ENCODE results near the gene FGFR3.
"Not testable (repeated sequence)": the region's sequence is repeated elsewhere in the genome, so short reads cannot be mapped to it uniquely, and the experiment has no call there.

FGFR3 gene

GRCh38 chr4:1841201-1841886 lies 48.3 kb downstream of the FGFR3 start:
- Histone ChIP-seq H3K36me3 (ENCODE audit: control insufficient read depth, insufficient read depth, low read length) (peaks cover 40% of the 10 kb centered on the region), H3K27me3 (replicated peaks; ENCODE audit: control insufficient read depth, insufficient read depth, low read length, poor library complexity, severe bottlenecking) (no peaks in the 10 kb centered on the region), H3K9me3 (ENCODE audit: control insufficient read depth, low read length) (no peaks in the 10 kb centered on the region), H3K27ac (ENCODE audit: insufficient read depth, low read length, poor library complexity, severe bottlenecking) (no peak overlapping the region), H3K4me3 (ENCODE audit: insufficient read depth, low read depth, low read length, poor library complexity, severe bottlenecking) (no peak overlapping the region), H3K4me1 (ENCODE audit: control insufficient read depth, insufficient read depth, low read length, poor library complexity, severe bottlenecking) (no peaks in the 10 kb centered on the region)
- no peak for DNase-seq

DNA sequence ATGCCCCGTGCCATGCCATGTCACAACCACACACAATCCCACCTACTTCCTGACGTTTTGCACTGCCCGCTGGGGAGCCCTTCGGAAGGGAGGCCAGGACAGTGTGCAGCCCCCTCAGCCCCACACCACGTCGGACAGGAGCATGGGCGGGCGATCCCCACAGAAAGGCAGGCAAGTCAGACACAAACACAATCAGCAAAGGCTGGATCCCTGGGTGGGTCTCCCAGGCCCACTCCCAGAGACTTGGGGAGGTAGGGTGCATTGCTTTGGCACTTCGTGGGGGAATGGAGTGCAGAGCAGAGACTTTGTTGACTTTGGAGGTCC lies 48.8 kb downstream of the FGFR3 start:
- no peaks in the 10 kb centered on the region for H3K9me3 ChIP-seq (ENCODE audit: control insufficient read depth, low read length)
- H3K27me3 ChIP-seq (replicated peaks; ENCODE audit: control insufficient read depth, insufficient read depth, low read length, poor library complexity, severe bottlenecking), result no peaks in the 10 kb centered on the region
- no peak overlapping the region for H3K27ac ChIP-seq (ENCODE audit: insufficient read depth, low read length, poor library complexity, severe bottlenecking)
- no peaks in the 10 kb centered on the region for H3K4me1 ChIP-seq (ENCODE audit: control insufficient read depth, insufficient read depth, low read length, poor library complexity, severe bottlenecking)
- DNase-seq, result no peak
- H3K36me3 ChIP-seq (ENCODE audit: control insufficient read depth, insufficient read depth, low read length), result peaks cover 38% of the 10 kb centered on the region
- H3K4me3 ChIP-seq (ENCODE audit: insufficient read depth, low read depth, low read length, poor library complexity, severe bottlenecking), result no peak overlapping the region

GRCh38 chr4:1842339-1842895 lies 49.3 kb downstream of the FGFR3 start:
- Histone ChIP-seq H3K4me1 (ENCODE audit: control insufficient read depth, insufficient read depth, low read length, poor library complexity, severe bottlenecking) (no peaks in the 10 kb centered on the region), H3K36me3 (ENCODE audit: control insufficient read depth, insufficient read depth, low read length) (peaks cover 36% of the 10 kb centered on the region), H3K27me3 (replicated peaks; ENCODE audit: control insufficient read depth, insufficient read depth, low read length, poor library complexity, severe bottlenecking) (no peaks in the 10 kb centered on the region), H3K9me3 (ENCODE audit: control insufficient read depth, low read length) (no peaks in the 10 kb centered on the region), H3K27ac (ENCODE audit: insufficient read depth, low read length, poor library complexity, severe bottlenecking) (no peak overlapping the region), H3K4me3 (ENCODE audit: insufficient read depth, low read depth, low read length, poor library complexity, severe bottlenecking) (no peak overlapping the region)
- DNase-seq, result no peak

DNA sequence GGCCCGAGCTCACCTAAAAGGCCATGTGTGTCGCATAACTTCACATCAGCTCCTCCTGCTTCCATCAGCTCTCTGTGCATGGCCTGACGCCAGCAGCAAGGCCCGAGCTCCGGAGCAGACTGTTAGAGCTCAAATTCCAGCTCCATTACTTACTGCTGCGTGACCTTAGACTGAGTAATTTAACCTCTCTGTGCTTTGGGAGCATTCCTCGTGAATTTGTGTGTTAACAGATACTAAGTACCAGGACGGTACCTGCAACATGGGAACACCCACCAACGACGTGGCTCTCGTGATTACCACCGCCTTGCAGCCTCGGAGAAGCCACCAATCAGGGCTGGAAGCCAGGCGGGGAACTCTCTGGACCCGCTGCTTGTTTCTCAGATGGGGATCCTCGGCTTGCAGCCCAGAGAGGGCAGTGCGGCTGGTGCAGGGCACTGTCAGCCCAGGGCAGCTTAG lies 49.9 kb downstream of the FGFR3 start:
- no peak overlapping the region for H3K27ac ChIP-seq (ENCODE audit: insufficient read depth, low read length, poor library complexity, severe bottlenecking)
- no peak for DNase-seq
- H3K27me3 ChIP-seq (replicated peaks; ENCODE audit: control insufficient read depth, insufficient read depth, low read length, poor library complexity, severe bottlenecking), result no peaks in the 10 kb centered on the region
- no peaks in the 10 kb centered on the region for H3K4me1 ChIP-seq (ENCODE audit: control insufficient read depth, insufficient read depth, low read length, poor library complexity, severe bottlenecking)
- H3K4me3 ChIP-seq (ENCODE audit: insufficient read depth, low read depth, low read length, poor library complexity, severe bottlenecking), result no peak overlapping the region
- peaks cover 36% of the 10 kb centered on the region for H3K36me3 ChIP-seq (ENCODE audit: control insufficient read depth, insufficient read depth, low read length)
- no peaks in the 10 kb centered on the region for H3K9me3 ChIP-seq (ENCODE audit: control insufficient read depth, low read length)

GRCh38 chr4:1843852-1844251 lies 50.8 kb downstream of the FGFR3 start:
- Histone ChIP-seq H3K4me3 (ENCODE audit: insufficient read depth, low read depth, low read length, poor library complexity, severe bottlenecking) (no peak overlapping the region), H3K36me3 (ENCODE audit: control insufficient read depth, insufficient read depth, low read length) (peaks cover 34% of the 10 kb centered on the region), H3K27me3 (replicated peaks; ENCODE audit: control insufficient read depth, insufficient read depth, low read length, poor library complexity, severe bottlenecking) (no peaks in the 10 kb centered on the region), H3K27ac (ENCODE audit: insufficient read depth, low read length, poor library complexity, severe bottlenecking) (no peak overlapping the region), H3K4me1 (ENCODE audit: control insufficient read depth, insufficient read depth, low read length, poor library complexity, severe bottlenecking) (no peaks in the 10 kb centered on the region), H3K9me3 (ENCODE audit: control insufficient read depth, low read length) (no peaks in the 10 kb centered on the region)
- DNase-seq, result no peak

DNA sequence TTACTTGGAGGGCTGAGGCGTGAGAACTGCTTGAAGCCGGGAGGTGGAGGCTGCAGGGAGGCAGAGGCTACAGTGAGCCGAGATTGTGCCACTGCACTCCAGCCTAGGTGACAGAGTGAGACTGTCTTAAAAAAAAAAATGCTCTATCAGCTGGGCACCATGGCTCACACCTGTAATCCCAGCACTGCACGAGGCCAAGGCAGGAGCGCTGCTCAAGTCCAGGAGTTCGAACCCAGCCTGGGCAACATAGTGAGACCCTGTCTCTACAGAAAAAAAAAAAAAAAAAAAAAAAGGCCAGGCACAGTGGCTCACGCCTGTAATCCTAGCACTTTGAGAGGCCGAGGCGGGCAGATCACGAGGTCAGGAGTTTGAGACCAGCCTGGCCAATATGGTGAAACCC lies 51.5 kb downstream of the FGFR3 start:
- not testable (repeated sequence) for H3K4me3 ChIP-seq (ENCODE audit: insufficient read depth, low read depth, low read length, poor library complexity, severe bottlenecking); H3K27me3 ChIP-seq (replicated peaks; ENCODE audit: control insufficient read depth, insufficient read depth, low read length, poor library complexity, severe bottlenecking); H3K9me3 ChIP-seq (ENCODE audit: control insufficient read depth, low read length); H3K27ac ChIP-seq (ENCODE audit: insufficient read depth, low read length, poor library complexity, severe bottlenecking); DNase-seq; H3K4me1 ChIP-seq (ENCODE audit: control insufficient read depth, insufficient read depth, low read length, poor library complexity, severe bottlenecking)
- H3K36me3 ChIP-seq (ENCODE audit: control insufficient read depth, insufficient read depth, low read length), result peaks cover 29% of the 10 kb centered on the region

- peaks cover 18% of the 10 kb centered on the region for H3K36me3 ChIP-seq (ENCODE audit: control insufficient read depth, insufficient read depth, low read length)
- no peaks in the 10 kb centered on the region for H3K27me3 ChIP-seq (replicated peaks; ENCODE audit: control insufficient read depth, insufficient read depth, low read length, poor library complexity, severe bottlenecking)
- H3K9me3 ChIP-seq (ENCODE audit: control insufficient read depth, low read length), result no peaks in the 10 kb centered on the region
- H3K4me3 ChIP-seq (ENCODE audit: insufficient read depth, low read depth, low read length, poor library complexity, severe bottlenecking), result no peak overlapping the region
- no peaks in the 10 kb centered on the region for H3K4me1 ChIP-seq (ENCODE audit: control insufficient read depth, insufficient read depth, low read length, poor library complexity, severe bottlenecking)
- DNase-seq, result no peak
- no peak overlapping the region for H3K27ac ChIP-seq (ENCODE audit: insufficient read depth, low read length, poor library complexity, severe bottlenecking)
These were observed 53.5 kb downstream of the FGFR3 start for GRCh38 chr4:1846580-1846979.

- no peak for DNase-seq
- peaks cover 7% of the 10 kb centered on the region for H3K4me1 ChIP-seq (ENCODE audit: control insufficient read depth, insufficient read depth, low read length, poor library complexity, severe bottlenecking)
- no peaks in the 10 kb centered on the region for H3K9me3 ChIP-seq (ENCODE audit: control insufficient read depth, low read length)
- H3K4me3 ChIP-seq (ENCODE audit: insufficient read depth, low read depth, low read length, poor library complexity, severe bottlenecking), result no peak overlapping the region
- H3K27ac ChIP-seq (ENCODE audit: insufficient read depth, low read length, poor library complexity, severe bottlenecking), result no peak overlapping the region
- peaks cover 8% of the 10 kb centered on the region for H3K36me3 ChIP-seq (ENCODE audit: control insufficient read depth, insufficient read depth, low read length)
- no peaks in the 10 kb centered on the region for H3K27me3 ChIP-seq (replicated peaks; ENCODE audit: control insufficient read depth, insufficient read depth, low read length, poor library complexity, severe bottlenecking)
These were observed 57.2 kb downstream of the FGFR3 start for GRCh38 chr4:1850276-1850675.

DNA sequence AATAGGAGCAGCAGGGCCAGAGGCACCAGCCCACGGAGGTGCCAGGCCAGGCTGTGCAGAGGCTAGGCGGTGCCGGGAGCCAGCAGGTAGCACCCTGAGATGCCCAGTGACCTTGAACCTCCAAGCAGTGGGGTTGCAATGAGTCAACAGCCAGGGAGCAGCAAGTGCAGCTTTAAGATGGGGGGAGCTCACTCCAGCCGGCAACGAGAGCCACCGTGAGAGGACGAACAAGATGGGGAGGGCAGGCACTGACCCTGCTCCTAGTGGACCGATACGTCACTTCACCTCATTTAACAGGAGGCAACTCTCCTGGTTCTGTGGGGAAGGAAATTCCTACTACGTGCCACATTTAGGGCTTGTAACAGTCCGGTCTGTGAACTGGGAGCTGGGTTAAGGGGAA lies 58.1 kb downstream of the FGFR3 start:
- Histone ChIP-seq H3K27me3 (replicated peaks; ENCODE audit: control insufficient read depth, insufficient read depth, low read length, poor library complexity, severe bottlenecking) (no peaks in the 10 kb centered on the region), H3K4me1 (ENCODE audit: control insufficient read depth, insufficient read depth, low read length, poor library complexity, severe bottlenecking) (peaks cover 10% of the 10 kb centered on the region), H3K36me3 (ENCODE audit: control insufficient read depth, insufficient read depth, low read length) (peaks cover 8% of the 10 kb centered on the region), H3K4me3 (ENCODE audit: insufficient read depth, low read depth, low read length, poor library complexity, severe bottlenecking) (no peak overlapping the region), H3K9me3 (ENCODE audit: control insufficient read depth, low read length) (no peaks in the 10 kb centered on the region), H3K27ac (ENCODE audit: insufficient read depth, low read length, poor library complexity, severe bottlenecking) (no peak overlapping the region)
- no peak for DNase-seq

- H3K27me3 ChIP-seq (replicated peaks; ENCODE audit: control insufficient read depth, insufficient read depth, low read length, poor library complexity, severe bottlenecking), result no peaks in the 10 kb centered on the region
- H3K9me3 ChIP-seq (ENCODE audit: control insufficient read depth, low read length), result no peaks in the 10 kb centered on the region
- H3K4me1 ChIP-seq (ENCODE audit: control insufficient read depth, insufficient read depth, low read length, poor library complexity, severe bottlenecking), result peaks cover 12% of the 10 kb centered on the region
- H3K27ac ChIP-seq (ENCODE audit: insufficient read depth, low read length, poor library complexity, severe bottlenecking), result no peak overlapping the region
- DNase-seq, result no peak
- H3K36me3 ChIP-seq (ENCODE audit: control insufficient read depth, insufficient read depth, low read length), result peaks cover 6% of the 10 kb centered on the region
- no peak overlapping the region for H3K4me3 ChIP-seq (ENCODE audit: insufficient read depth, low read depth, low read length, poor library complexity, severe bottlenecking)
These were observed 58.7 kb downstream of the FGFR3 start for GRCh38 chr4:1851575-1852410.

Measured in effector memory CD4-positive, alpha-beta T cell (primary cell).